Mesenteric fat pad (tissue), 1 donor: ENCODE results near the gene SELP. TPM values are rescaled to one million over a fixed set of nuclear protein-coding genes. Genes with fewer than 3 reads are reported as not detected.

ENCODE experiments used
- total RNA-seq: library from RNA; stranded (reverse); fragmentation: NEBNext Ultra II Directional; extraction: Animal tissue kit (Norgen Biotek cat#: 25700); gene quantifications from one replicate; pipeline ENCODE4 v1.2.1, GENCODE V29; 2021
- donor health status: DM: yes; HTN: yes; CAD: no.

Gene SELP
- total RNA-seq, 1 donor from 2014 or later = 13.4 TPM

Other genes with a start within 250 kb of the SELP start
- gene CCDC181, start 202.7 kb downstream of the SELP start, total RNA-seq = 0.58 TPM
- gene SLC19A2, start 144.2 kb downstream of the SELP start, total RNA-seq = 53.9 TPM
- 3.8 TPM for gene F5, start 43.6 kb downstream of the SELP start, total RNA-seq
- gene SELL, start 81.5 kb upstream of the SELP start, total RNA-seq = 23.0 TPM
- 17.9 TPM for gene SELE, start 104.0 kb upstream of the SELP start, total RNA-seq
- 4.0 TPM for gene METTL18, start 164.8 kb upstream of the SELP start, total RNA-seq